Upper lobe of left lung (tissue), 6 donors: ENCODE measurements around the gene ROBO1. TPM values are rescaled to one million over a fixed set of nuclear protein-coding genes. Genes with fewer than 3 reads are reported as not detected.
A peak's percentile ranks its signal among the peaks of the same experiment; 100 is the strongest.

ENCODE experiments used
- ATAC-seq, 2 donors: fragments of 200-7000 bp; cut with Tn5 transposase; one replicate each; pipeline ENCODE4 v1.9.1; 2022; ENCODE audit warnings: mild to moderate bottlenecking in 2 of 2, moderate library complexity in 2 of 2; ENCODE audit not compliant: low FRiP score in 2 of 2
- DNase-seq, 2 donors: peaks; one replicate each; pipeline ENCODE4 v3.0.0-alpha.2; 2019 to 2020
- H3K27ac ChIP-seq, 4 donors: fragments of 200-600 bp; sonication (generic); one replicate each; pipeline ENCODE4 v1.5.1; 2016 to 2019
- H3K27me3 ChIP-seq, 4 donors: fragments of 200-600 bp; sonication (generic); one replicate each; pipeline ENCODE4 v1.5.1; 2017 to 2019
- H3K36me3 ChIP-seq, 4 donors: fragments of 200-600 bp; sonication (generic); one replicate each; pipeline ENCODE4 v1.5.1; 2016 to 2019
- H3K4me1 ChIP-seq, 4 donors: fragments of 200-600 bp; sonication (generic); one replicate each; pipeline ENCODE4 v1.5.1; 2018 to 2019
- H3K4me3 ChIP-seq, 4 donors: fragments of 200-600 bp; sonication (generic); one replicate each; pipeline ENCODE4 v1.5.1; 2017 to 2019; ENCODE audit warnings: mild to moderate bottlenecking in 2 of 4, moderate library complexity in 1 of 4
- H3K9me3 ChIP-seq, 4 donors: fragments of 200-600 bp; sonication (generic); one replicate each; pipeline ENCODE4 v1.5.1; 2018 to 2019
- EP300 ChIP-seq, 4 donors: sonication (generic); formaldehyde crosslinking; IDR thresholded peaks; one replicate each; pipeline ENCODE4 v1.5.1; 2017; ENCODE audit warnings: antibody characterized with exemption in 4 of 4, control low read depth in 2 of 4
- POLR2A ChIP-seq, 4 donors: fragments of 450-650 bp; IDR thresholded peaks; one replicate each; pipeline ENCODE4 v1.5.1; 2016 to 2017; ENCODE audit warnings: antibody characterized with exemption in 4 of 4, mild to moderate bottlenecking in 2 of 4
- POLR2AphosphoS5 ChIP-seq, 2 donors: sonication (generic); formaldehyde crosslinking; IDR thresholded peaks; one replicate each; pipeline ENCODE4 v1.5.1; 2017; ENCODE audit warnings: antibody characterized with exemption in 2 of 2
- WGBS, 2 donors: methylation state at CpG; one replicate each; pipeline ENCODE4 v1.1.5; 2017 to 2018; 5-methylcytosine and 5-hydroxymethylcytosine counted together
- total RNA-seq, 6 donors: library from RNA; depleted of rRNA in 4 of 6; stranded (reverse); fragments of >200 nt in 4 of 6; gene quantifications; one replicate each; pipeline versions ENCODE4 v1.1.0 to v1.2.1, GENCODE V29; 2016 to 2021
- TF ChIP-seq, protein P1 (sequence below), 6 experiments: fragments of 450-650 bp in 4 of 6; fragments of 200-600 bp in 2 of 6; sonication (generic) in 2 of 6; IDR thresholded peaks; one replicate each; pipeline ENCODE4 v1.5.1; 2016 to 2019; ENCODE audit warnings: antibody characterized with exemption in 6 of 6
- donor health status: DM: no; HTN: no; CAD: no; lungs with moderate emphysema.
- donor health status: DM: no; HTN: yes; CAD: no; lungs with severe emphysema.

ROBO1 gene
- total RNA-seq, 6 donors from 2014 or later: 10.5 to 29.0 (median 18.0) TPM

GRCh38 chr3:78848392-78849288, 919.2 kb downstream of the ROBO1 start:
- Histone ChIP-seq H3K27me3 (no peaks in the 10 kb centered on the region), H3K4me1 (peaks cover 0 to 9% (median 0%) of the 10 kb centered on the region in 4 donors), H3K27ac (no peak overlapping the region), H3K36me3 (no peaks in the 10 kb centered on the region), H3K4me3 (no peak overlapping the region), H3K9me3 (no peaks in the 10 kb centered on the region)
- DNase-seq (no peak), ATAC-seq (no peak)
- 70 to 71% methylated on average over 7 of the region's 7 CpGs for WGBS, 2 donors
- TF ChIP-seq, protein P1, sequence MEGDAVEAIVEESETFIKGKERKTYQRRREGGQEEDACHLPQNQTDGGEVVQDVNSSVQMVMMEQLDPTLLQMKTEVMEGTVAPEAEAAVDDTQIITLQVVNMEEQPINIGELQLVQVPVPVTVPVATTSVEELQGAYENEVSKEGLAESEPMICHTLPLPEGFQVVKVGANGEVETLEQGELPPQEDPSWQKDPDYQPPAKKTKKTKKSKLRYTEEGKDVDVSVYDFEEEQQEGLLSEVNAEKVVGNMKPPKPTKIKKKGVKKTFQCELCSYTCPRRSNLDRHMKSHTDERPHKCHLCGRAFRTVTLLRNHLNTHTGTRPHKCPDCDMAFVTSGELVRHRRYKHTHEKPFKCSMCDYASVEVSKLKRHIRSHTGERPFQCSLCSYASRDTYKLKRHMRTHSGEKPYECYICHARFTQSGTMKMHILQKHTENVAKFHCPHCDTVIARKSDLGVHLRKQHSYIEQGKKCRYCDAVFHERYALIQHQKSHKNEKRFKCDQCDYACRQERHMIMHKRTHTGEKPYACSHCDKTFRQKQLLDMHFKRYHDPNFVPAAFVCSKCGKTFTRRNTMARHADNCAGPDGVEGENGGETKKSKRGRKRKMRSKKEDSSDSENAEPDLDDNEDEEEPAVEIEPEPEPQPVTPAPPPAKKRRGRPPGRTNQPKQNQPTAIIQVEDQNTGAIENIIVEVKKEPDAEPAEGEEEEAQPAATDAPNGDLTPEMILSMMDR (IDR thresholded peaks at IDR 0.05): no peak
- TF ChIP-seq POLR2AphosphoS5 (IDR thresholded peaks at IDR 0.05) (no peak), POLR2A (IDR thresholded peaks at IDR 0.05) (no peak), EP300 (IDR thresholded peaks at IDR 0.05) (no peak)

GRCh38 chr3:78847603-78848002, 920.2 kb downstream of the ROBO1 start:
- Histone ChIP-seq H3K27ac (no peak overlapping the region), H3K36me3 (no peaks in the 10 kb centered on the region), H3K9me3 (no peaks in the 10 kb centered on the region), H3K4me3 (no peak overlapping the region), H3K4me1 (peaks cover 0 to 9% (median 0%) of the 10 kb centered on the region in 4 donors), H3K27me3 (no peaks in the 10 kb centered on the region)
- ATAC-seq (peak in 1 of 2 donors; percentile 22), DNase-seq (no peak)
- TF ChIP-seq, protein P1 (IDR thresholded peaks at IDR 0.05): no peak
- TF ChIP-seq POLR2AphosphoS5 (IDR thresholded peaks at IDR 0.05) (no peak), POLR2A (IDR thresholded peaks at IDR 0.05) (no peak), EP300 (IDR thresholded peaks at IDR 0.05) (no peak)
- 51 to 60% methylated on average over 3 of the region's 3 CpGs for WGBS, 2 donors

DNA sequence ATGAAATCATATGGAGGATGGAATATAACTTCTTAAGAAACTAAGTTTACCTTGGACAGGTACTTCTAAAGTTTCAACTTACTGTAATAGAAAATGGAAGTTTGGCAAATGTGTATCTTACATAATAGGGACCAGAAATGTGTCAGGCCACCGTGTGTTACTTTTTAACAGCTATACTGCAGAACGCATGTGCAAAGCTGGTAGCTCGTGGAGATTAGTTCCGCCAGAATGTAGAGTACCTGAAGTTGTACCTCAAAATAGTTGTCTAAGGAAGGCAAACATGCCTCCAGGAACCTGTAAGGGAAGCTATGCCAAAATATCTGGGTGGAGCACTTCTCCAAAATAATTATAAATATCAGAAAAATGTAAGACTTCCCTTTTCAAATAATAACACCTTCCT, 920.6 kb downstream of the ROBO1 start:
- DNase-seq (no peak), ATAC-seq (peak in 1 of 2 donors; percentile 65)
- no peak overlapping the region for H3K4me3 ChIP-seq
- no peak overlapping the region for H3K27ac ChIP-seq
- H3K36me3 ChIP-seq: no peaks in the 10 kb centered on the region
- H3K9me3 ChIP-seq: no peaks in the 10 kb centered on the region
- TF ChIP-seq POLR2A (IDR thresholded peaks at IDR 0.05) (no peak), POLR2AphosphoS5 (IDR thresholded peaks at IDR 0.05) (no peak), EP300 (IDR thresholded peaks at IDR 0.05) (no peak)
- TF ChIP-seq, protein P1 (IDR thresholded peaks at IDR 0.05): no peak
- no peaks in the 10 kb centered on the region for H3K27me3 ChIP-seq
- H3K4me1 ChIP-seq: peaks cover 0 to 9% (median 0%) of the 10 kb centered on the region in 4 donors
- 32 to 41% methylated on average over 4 of the region's 4 CpGs for WGBS, 2 donors

DNA sequence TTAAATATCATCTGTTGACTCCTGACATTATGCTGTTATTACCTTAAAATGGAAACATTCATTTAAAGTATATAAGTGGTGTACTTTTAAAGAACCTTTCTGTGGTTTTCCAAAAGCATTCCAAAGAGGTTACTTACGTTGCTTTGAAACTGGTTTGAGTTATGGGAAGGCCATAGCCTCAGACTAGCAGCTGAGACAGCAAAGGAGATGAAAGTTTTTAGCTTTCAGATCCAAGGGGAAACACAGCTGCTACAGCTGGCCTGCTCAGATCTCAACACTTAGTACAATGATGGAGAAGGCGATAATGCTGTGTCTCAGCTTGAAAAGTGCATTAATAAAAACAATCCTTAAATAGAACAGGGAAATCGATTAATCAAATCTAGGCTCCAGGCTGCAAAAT, 921.1 kb downstream of the ROBO1 start:
- DNase-seq (no peak), ATAC-seq (peak in 1 of 2 donors; percentile 21)
- TF ChIP-seq POLR2AphosphoS5 (IDR thresholded peaks at IDR 0.05) (no peak), EP300 (IDR thresholded peaks at IDR 0.05) (no peak), POLR2A (IDR thresholded peaks at IDR 0.05) (no peak)
- TF ChIP-seq, protein P1 (IDR thresholded peaks at IDR 0.05): no peak
- Histone ChIP-seq H3K36me3 (no peaks in the 10 kb centered on the region), H3K4me3 (no peak overlapping the region), H3K27ac (no peak overlapping the region), H3K4me1 (peaks cover 0 to 9% (median 0%) of the 10 kb centered on the region in 4 donors), H3K9me3 (no peaks in the 10 kb centered on the region), H3K27me3 (no peaks in the 10 kb centered on the region)
- WGBS, 2 donors: 10 to 14% methylated on average over 3 of the region's 3 CpGs
